Thoracic aorta (tissue), 2 donors: ENCODE data around the gene DCBLD1. TPM values are rescaled to one million over a fixed set of nuclear protein-coding genes. Genes with fewer than 3 reads are reported as not detected.
"Not testable (repeated sequence)": the region's sequence is repeated elsewhere in the genome, so short reads cannot be mapped to it uniquely, and the experiment has no call there.

Experiments
- ATAC-seq: fragments of 150-250 bp; one replicate; pipeline ENCODE4 v1.8.0; 2017; ENCODE audit warnings: low read depth; ENCODE audit not compliant: insufficient number of reproducible peaks, low FRiP score
- DNase-seq: peaks from one replicate; pipeline ENCODE4 v3.0.0-alpha.2; 2020; ENCODE audit warnings: low spot score
- H3K27ac ChIP-seq, 2 donors: fragments of 200-600 bp; sonication (generic); 1 replicate in 1 of 2; 2 replicates in 1 of 2; pipeline ENCODE4 v1.5.1; 2016; ENCODE audit warnings: mild to moderate bottlenecking in 2 of 2, moderate library complexity in 2 of 2
- H3K27me3 ChIP-seq: fragments of 200-600 bp; sonication (generic); replicated peaks from 2 replicates; pipeline ENCODE4 v1.6.0; 2016; ENCODE audit warnings: mild to moderate bottlenecking; ENCODE audit not compliant: insufficient read depth
- H3K36me3 ChIP-seq: fragments of 200-600 bp; sonication (generic); one replicate; pipeline ENCODE4 v1.5.1; 2016
- H3K4me1 ChIP-seq, 2 donors: fragments of 200-600 bp; sonication (generic); 1 replicate in 1 of 2; 2 replicates in 1 of 2; pipeline versions ENCODE4 v1.5.1 to v1.6.0; 2016; ENCODE audit warnings: low read depth in 2 of 2, mild to moderate bottlenecking in 1 of 2; ENCODE audit not compliant: control insufficient read depth in 1 of 2
- H3K4me3 ChIP-seq: fragments of 200-600 bp; sonication (generic); 2 replicates; pipeline ENCODE4 v1.5.1; 2016; ENCODE audit warnings: mild to moderate bottlenecking
- H3K9me3 ChIP-seq: fragments of 200-600 bp; sonication (generic); 2 replicates; pipeline ENCODE4 v1.5.1; 2016
- total RNA-seq, 2 donors: library from RNA; depleted of rRNA; stranded (reverse); fragments of >200 nt; gene quantifications; one replicate each; pipeline versions ENCODE4 v1.1.0 to v1.2.3, GENCODE V29; 2016
- TF ChIP-seq, protein P1 (sequence below): fragments of 200-600 bp; sonication (generic); IDR thresholded peaks from one replicate; pipeline ENCODE4 v1.5.1; 2019; ENCODE audit warnings: antibody characterized with exemption

The DCBLD1 gene
- total RNA-seq, 2 donors from 2014 or later, result 6.4 to 33.2 TPM

DNA sequence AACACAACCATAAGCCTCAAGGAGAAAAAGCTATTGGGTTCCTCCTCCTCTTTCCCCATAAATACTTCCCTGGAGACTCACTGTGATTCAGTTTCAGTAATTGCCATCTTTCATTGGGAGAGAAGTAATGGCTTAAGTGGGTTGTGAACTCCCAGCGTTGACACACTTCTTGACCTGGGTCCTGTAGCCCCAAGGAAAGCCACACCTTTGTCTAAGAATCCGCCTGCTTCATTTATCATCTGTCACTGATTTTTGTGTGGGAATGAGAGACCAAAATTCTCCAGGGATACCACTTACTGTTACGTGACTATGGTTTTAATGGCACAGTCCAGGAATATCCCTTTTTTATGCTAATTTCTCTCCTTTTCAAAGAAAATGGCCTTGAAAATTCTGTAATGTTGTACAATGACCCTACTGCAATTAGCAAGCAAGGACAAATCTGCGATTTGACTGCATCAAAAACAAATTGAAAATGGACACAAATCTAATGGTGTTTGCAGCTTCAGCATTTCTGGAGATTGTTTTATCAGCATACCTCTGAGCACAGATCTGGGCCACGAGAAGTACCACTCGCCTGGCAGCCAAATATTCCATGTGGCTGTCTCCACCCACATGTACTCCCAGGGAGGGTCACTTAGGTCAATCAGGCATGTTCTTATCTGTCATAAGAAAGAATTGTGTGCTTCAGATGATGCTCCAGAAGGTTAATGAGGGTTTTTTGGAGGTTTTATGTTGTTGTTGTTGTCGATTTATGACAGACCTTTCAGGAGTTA, 29.8 kb downstream of the DCBLD1 start:
- Histone ChIP-seq H3K9me3 (no peaks in the 10 kb centered on the region), H3K27ac (no peak overlapping the region), H3K4me3 (no peak overlapping the region), H3K27me3 (no peaks in the 10 kb centered on the region), H3K36me3 (no peaks in the 10 kb centered on the region), H3K4me1 (peaks cover 14 to 34% of the 10 kb centered on the region in 2 donors)
- DNase-seq (no peak), ATAC-seq (no peak)
- TF ChIP-seq, protein P1, sequence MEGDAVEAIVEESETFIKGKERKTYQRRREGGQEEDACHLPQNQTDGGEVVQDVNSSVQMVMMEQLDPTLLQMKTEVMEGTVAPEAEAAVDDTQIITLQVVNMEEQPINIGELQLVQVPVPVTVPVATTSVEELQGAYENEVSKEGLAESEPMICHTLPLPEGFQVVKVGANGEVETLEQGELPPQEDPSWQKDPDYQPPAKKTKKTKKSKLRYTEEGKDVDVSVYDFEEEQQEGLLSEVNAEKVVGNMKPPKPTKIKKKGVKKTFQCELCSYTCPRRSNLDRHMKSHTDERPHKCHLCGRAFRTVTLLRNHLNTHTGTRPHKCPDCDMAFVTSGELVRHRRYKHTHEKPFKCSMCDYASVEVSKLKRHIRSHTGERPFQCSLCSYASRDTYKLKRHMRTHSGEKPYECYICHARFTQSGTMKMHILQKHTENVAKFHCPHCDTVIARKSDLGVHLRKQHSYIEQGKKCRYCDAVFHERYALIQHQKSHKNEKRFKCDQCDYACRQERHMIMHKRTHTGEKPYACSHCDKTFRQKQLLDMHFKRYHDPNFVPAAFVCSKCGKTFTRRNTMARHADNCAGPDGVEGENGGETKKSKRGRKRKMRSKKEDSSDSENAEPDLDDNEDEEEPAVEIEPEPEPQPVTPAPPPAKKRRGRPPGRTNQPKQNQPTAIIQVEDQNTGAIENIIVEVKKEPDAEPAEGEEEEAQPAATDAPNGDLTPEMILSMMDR, result no peak

DNA sequence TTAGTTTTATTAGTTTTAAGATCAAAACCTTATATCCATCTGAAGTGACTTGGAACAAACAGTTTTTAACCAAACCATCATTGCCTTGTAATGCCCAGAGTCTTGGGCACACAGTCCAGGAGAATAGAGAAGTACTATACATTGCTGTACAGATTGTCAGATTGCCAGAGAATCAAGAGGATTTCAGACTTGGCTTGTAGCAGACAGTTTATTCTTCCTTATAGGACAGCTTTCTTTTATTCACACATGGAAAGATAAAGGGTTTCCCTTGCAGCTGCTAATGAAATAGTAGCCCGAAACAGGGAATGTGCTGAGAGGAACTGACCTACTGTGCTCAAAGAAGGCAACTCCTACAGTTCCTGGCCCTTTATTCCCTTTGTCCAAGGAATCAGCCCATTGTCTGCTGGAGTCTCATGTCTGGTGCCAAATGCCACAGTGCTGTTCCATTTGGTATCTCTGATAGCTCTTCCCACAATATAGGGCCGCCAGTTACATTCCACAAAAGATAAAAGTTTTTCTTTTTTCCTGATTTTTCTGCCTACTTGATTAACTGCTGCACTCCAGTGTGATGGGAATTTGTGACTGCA, 30.6 kb downstream of the DCBLD1 start:
- Histone ChIP-seq H3K4me3 (no peak overlapping the region), H3K36me3 (no peaks in the 10 kb centered on the region), H3K4me1 (peaks cover 10 to 31% of the 10 kb centered on the region in 2 donors), H3K27ac (no peak overlapping the region), H3K9me3 (no peaks in the 10 kb centered on the region), H3K27me3 (no peaks in the 10 kb centered on the region)
- DNase-seq (no peak), ATAC-seq (no peak)
- TF ChIP-seq, protein P1, result no peak

DNA sequence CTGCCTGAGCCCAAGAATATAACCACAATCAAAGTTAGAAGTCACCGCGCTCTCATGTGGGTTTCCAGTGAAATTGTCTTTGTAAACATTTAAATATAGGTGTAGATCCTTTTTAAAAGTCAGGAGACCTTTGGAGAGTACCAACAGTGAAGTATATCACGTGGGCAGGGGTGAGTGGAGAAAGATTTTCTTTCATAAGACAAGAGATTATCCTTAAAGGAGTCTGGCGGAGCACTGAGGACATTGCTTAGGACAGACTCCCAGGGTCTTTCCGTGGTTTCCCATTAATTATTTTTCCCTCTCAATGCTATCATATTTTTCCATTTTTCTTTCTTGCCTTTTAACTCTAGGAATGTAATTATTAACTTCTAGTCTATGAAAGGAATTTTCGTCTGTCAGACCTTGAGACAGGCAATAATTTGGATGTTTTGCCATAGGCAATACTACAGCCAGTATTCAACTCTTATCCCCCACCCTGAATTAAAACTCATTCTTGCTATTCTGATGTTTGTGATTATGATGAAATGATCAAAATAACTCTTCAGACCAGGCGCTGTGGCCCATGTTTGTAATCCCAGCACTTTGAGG, 31.4 kb downstream of the DCBLD1 start:
- peaks cover 10 to 31% of the 10 kb centered on the region in 2 donors for H3K4me1 ChIP-seq
- no peaks in the 10 kb centered on the region for H3K27me3 ChIP-seq
- H3K27ac ChIP-seq, result no peak overlapping the region
- TF ChIP-seq, protein P1, result no peak
- ATAC-seq (no peak), DNase-seq (no peak)
- H3K9me3 ChIP-seq, result no peaks in the 10 kb centered on the region
- no peaks in the 10 kb centered on the region for H3K36me3 ChIP-seq
- no peak overlapping the region for H3K4me3 ChIP-seq

DNA sequence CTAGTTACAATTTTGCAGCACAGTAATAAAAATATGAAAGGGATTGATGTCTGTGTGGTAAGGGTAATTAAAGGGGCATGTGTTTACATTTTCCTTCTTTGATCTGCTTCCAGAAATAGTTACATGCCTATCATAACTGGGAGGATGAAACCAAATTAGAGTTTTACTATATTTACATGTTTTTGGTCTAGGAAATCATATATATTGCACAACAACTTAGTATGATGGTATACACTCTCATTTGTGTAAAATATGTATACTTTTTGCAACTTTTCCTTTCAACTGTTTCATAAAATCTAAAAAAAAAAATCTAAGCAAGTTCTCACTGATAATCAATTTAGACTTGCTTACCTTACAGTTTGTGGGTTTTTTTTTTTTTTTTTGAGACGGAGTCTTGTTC, 32.2 kb downstream of the DCBLD1 start:
- Histone ChIP-seq H3K9me3 (no peaks in the 10 kb centered on the region), H3K27ac (no peak overlapping the region), H3K4me3 (no peak overlapping the region), H3K4me1 (peaks cover 10 to 31% of the 10 kb centered on the region in 2 donors), H3K36me3 (no peaks in the 10 kb centered on the region), H3K27me3 (no peaks in the 10 kb centered on the region)
- TF ChIP-seq, protein P1, result no peak
- DNase-seq, result no peak
- no peak for ATAC-seq

DNA sequence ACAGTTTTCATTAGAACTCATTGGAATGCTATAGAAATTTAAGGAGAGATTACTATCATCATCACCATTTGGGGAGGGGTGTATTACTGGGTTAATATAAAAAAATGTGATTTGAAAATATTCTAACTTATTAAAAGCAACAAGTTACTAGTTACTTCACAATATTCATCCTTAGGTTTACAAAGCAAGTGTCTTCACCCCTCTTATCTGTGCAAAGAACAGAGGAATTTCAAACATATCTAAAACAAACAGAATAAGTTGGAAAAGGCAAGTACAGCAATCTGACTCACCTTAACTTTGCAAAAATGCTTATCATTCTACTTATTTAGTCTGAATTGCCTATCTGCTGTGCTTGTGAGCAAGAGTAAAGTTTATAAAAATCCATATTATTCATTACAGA, 32.9 kb downstream of the DCBLD1 start:
- TF ChIP-seq, protein P1, result no peak
- no peaks in the 10 kb centered on the region for H3K36me3 ChIP-seq

DNA sequence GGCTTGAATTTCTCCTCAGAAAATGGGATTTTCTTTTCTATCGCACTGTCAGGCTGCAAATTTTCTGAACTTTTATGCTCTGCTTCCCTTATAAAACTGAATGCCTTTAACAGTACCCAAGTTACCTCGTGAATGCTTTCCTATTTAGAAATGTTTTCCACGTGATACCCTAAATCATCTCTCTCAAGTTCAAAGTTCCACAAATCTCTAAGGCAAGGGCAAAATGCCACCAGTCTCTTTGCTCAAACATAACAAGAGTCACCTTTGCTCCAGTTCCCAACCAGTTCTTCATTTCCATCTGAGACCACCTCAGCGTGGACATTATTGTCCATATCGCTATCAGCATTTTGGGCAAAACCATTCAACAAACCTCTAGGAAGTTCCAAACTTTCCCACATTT, 35.5 kb downstream of the DCBLD1 start:
- H3K4me3 ChIP-seq, H3K36me3 ChIP-seq, ATAC-seq, H3K27me3 ChIP-seq, H3K4me1 ChIP-seq, H3K27ac ChIP-seq, H3K9me3 ChIP-seq, DNase-seq: not testable (repeated sequence)

More for the DNA sequence above, 32.9 kb downstream of the DCBLD1 start:
- no peak for ATAC-seq
- no peak for DNase-seq
- H3K4me3 ChIP-seq, result no peak overlapping the region
- H3K27ac ChIP-seq, result no peak overlapping the region
- peaks cover 10 to 31% of the 10 kb centered on the region in 2 donors for H3K4me1 ChIP-seq
- no peaks in the 10 kb centered on the region for H3K9me3 ChIP-seq
- no peaks in the 10 kb centered on the region for H3K27me3 ChIP-seq
